ENCODE data around the gene BPIFA1.

The BPIFA1 gene

GRCh38 chr20:33284284-33284683 is 48.5 kb downstream of the BPIFA1 start:
- H3K9me3 ChIP-seq (ENCODE audit: low read length), result no peaks in the 10 kb centered on the region
- H3F3A ChIP-seq (ENCODE audit: insufficient read depth, low read length), result no peaks in the 10 kb centered on the region
- TF ChIP-seq CTCF (IDR thresholded peaks at IDR 0.05; ENCODE audit: low read length) (no peak), EZH2 (IDR thresholded peaks at IDR 0.05; ENCODE audit: borderline replicate concordance, low read length) (no peak)
- H3K79me2 ChIP-seq (ENCODE audit: insufficient read depth, low read length), result no peaks in the 10 kb centered on the region
- H3K4me2 ChIP-seq (ENCODE audit: low read length), result no peak overlapping the region
- no peak overlapping the region for H3K9ac ChIP-seq (ENCODE audit: low read length)
- H3K9me2 ChIP-seq (ENCODE audit: low read depth, low read length), result no peaks in the 10 kb centered on the region
- H2AFZ ChIP-seq (ENCODE audit: low read length), result no peak overlapping the region
- H3K4me1 ChIP-seq (ENCODE audit: insufficient read depth, low read length, severe bottlenecking), result no peaks in the 10 kb centered on the region
- H3K36me3 ChIP-seq (ENCODE audit: insufficient read depth, low read length), result no peaks in the 10 kb centered on the region
- no peak overlapping the region for H3K4me3 ChIP-seq (ENCODE audit: low read depth, low read length, poor library complexity, severe bottlenecking)
- no peaks in the 10 kb centered on the region; the same call in 1 of the 2 replicates for H4K20me1 ChIP-seq (ENCODE audit: insufficient read depth, low read length)
- 0 out of 2 replicates have a peak, but pooled peaks cover 4% of the 10 kb centered on the region for H3K27me3 ChIP-seq (ENCODE audit: insufficient read depth, low read length)
- no peak overlapping the region for H3K27ac ChIP-seq (ENCODE audit: low read depth, low read length, poor library complexity, severe bottlenecking)

- Histone ChIP-seq H3K27me3 (ENCODE audit: insufficient read depth, low read length) (0 out of 2 replicates have a peak, but pooled peaks cover 4% of the 10 kb centered on the region), H4K20me1 (ENCODE audit: insufficient read depth, low read length) (no peaks in the 10 kb centered on the region; the same call in 1 of the 2 replicates)
These were observed 49.1 kb downstream of the BPIFA1 start for GRCh38 chr20:33284937-33285336.

GRCh38 chr20:33285861-33286495 is 50.2 kb downstream of the BPIFA1 start:
- no peak overlapping the region for H3K9ac ChIP-seq (ENCODE audit: low read length)
- no peak for TF ChIP-seq EZH2 (IDR thresholded peaks at IDR 0.05; ENCODE audit: borderline replicate concordance, low read length)
- TF ChIP-seq CTCF (IDR thresholded peaks at IDR 0.05; ENCODE audit: low read length), result no peak
- H3K36me3 ChIP-seq (ENCODE audit: insufficient read depth, low read length), result no peaks in the 10 kb centered on the region
- H2AFZ ChIP-seq (ENCODE audit: low read length), result no peak overlapping the region
- no peaks in the 10 kb centered on the region for H3K9me3 ChIP-seq (ENCODE audit: low read length)
- H3K79me2 ChIP-seq (ENCODE audit: insufficient read depth, low read length), result no peaks in the 10 kb centered on the region
- no peaks in the 10 kb centered on the region; the same call in 1 of the 2 replicates for H4K20me1 ChIP-seq (ENCODE audit: insufficient read depth, low read length)
- H3K27ac ChIP-seq (ENCODE audit: low read depth, low read length, poor library complexity, severe bottlenecking), result no peak overlapping the region
- H3K4me3 ChIP-seq (ENCODE audit: low read depth, low read length, poor library complexity, severe bottlenecking), result no peak overlapping the region
- no peaks in the 10 kb centered on the region for H3K9me2 ChIP-seq (ENCODE audit: low read depth, low read length)
- H3K27me3 ChIP-seq (ENCODE audit: insufficient read depth, low read length), result 0 out of 2 replicates have a peak, but pooled peaks cover 4% of the 10 kb centered on the region
- H3F3A ChIP-seq (ENCODE audit: insufficient read depth, low read length), result no peaks in the 10 kb centered on the region
- H3K4me1 ChIP-seq (ENCODE audit: insufficient read depth, low read length, severe bottlenecking), result no peaks in the 10 kb centered on the region
- H3K4me2 ChIP-seq (ENCODE audit: low read length), result no peak overlapping the region

More at GRCh38 chr20:33284937-33285336, 49.1 kb downstream of the BPIFA1 start:
- Histone ChIP-seq H3K9me3 (ENCODE audit: low read length) (no peaks in the 10 kb centered on the region), H3K9me2 (ENCODE audit: low read depth, low read length) (no peaks in the 10 kb centered on the region), H3K36me3 (ENCODE audit: insufficient read depth, low read length) (no peaks in the 10 kb centered on the region), H3K9ac (ENCODE audit: low read length) (no peak overlapping the region), H3K79me2 (ENCODE audit: insufficient read depth, low read length) (no peaks in the 10 kb centered on the region), H3K4me3 (ENCODE audit: low read depth, low read length, poor library complexity, severe bottlenecking) (no peak overlapping the region), H3K27ac (ENCODE audit: low read depth, low read length, poor library complexity, severe bottlenecking) (no peak overlapping the region), H3F3A (ENCODE audit: insufficient read depth, low read length) (no peaks in the 10 kb centered on the region), H3K4me2 (ENCODE audit: low read length) (no peak overlapping the region), H3K4me1 (ENCODE audit: insufficient read depth, low read length, severe bottlenecking) (no peaks in the 10 kb centered on the region), H2AFZ (ENCODE audit: low read length) (no peak overlapping the region)
- TF ChIP-seq EZH2 (IDR thresholded peaks at IDR 0.05; ENCODE audit: borderline replicate concordance, low read length) (no peak), CTCF (IDR thresholded peaks at IDR 0.05; ENCODE audit: low read length) (no peak)

All from OCI-LY1 (cell line).